ENCODE measurements around the gene UBE2D4. TPM values are rescaled to one million over a fixed set of nuclear protein-coding genes. Genes with fewer than 3 reads are reported as not detected.
A peak's percentile ranks its signal among the peaks of the same experiment; 100 is the strongest.
"Not testable (repeated sequence)": the region's sequence is repeated elsewhere in the genome, so short reads cannot be mapped to it uniquely, and the experiment has no call there.

Gene UBE2D4
- total RNA-seq, 1 donor from 2014 or later, result 11.4 TPM

- DNase-seq, result not testable (repeated sequence)
Measured at GRCh38 chr7:43968172-43969040, 42.2 kb downstream of the UBE2D4 start.

DNA sequence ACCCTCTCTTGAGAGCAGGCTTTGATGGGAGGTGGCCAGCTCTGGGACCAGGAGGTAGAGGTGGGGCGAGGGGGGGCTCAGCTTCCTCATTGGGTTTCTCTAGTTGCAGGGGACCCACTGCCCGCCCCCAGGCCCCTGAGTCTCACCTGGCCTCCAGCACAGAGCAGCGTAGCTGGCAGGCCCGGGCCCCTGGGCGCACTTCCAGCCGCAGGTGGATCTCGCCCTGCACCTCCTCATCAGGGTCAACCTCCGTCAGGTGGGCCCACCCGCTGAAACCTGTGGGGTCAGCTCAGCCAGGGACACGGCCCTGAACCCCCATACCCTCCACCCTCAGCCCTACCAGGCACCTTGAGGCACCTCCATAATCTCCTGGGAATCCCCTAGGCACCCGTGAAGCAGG is 43.4 kb downstream of the UBE2D4 start:
- DNase-seq, result not testable (repeated sequence)

- not testable (repeated sequence) for DNase-seq
Measured at GRCh38 chr7:43970698-43971097, 44.5 kb downstream of the UBE2D4 start.

DNA sequence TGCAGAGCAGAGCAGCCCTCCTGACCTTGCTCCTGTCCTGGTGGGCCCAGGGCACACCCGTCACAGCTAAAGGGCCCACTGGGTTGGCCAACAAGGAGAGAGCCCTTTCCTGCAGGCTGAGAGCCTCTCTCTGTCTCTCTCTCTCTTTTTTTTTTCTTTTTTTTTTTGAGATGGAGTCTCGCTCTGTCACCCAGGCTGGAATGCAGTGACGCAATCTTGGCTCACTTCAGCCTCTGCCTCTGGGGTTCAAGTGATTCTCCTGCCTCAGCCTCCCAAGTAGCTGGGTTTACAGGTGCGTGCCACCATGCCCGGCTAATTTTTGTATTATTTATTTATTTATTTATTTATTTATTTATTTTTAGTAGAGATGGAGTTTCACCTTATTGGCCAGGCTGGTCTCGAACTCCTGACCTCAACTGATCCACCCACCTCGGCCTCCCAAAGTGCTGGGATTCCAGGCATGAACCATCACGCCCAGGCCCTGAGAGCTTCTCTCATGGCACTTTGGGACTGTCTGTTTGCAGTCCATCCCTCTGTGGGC is 47.9 kb downstream of the UBE2D4 start:
- not testable (repeated sequence) for DNase-seq

DNA sequence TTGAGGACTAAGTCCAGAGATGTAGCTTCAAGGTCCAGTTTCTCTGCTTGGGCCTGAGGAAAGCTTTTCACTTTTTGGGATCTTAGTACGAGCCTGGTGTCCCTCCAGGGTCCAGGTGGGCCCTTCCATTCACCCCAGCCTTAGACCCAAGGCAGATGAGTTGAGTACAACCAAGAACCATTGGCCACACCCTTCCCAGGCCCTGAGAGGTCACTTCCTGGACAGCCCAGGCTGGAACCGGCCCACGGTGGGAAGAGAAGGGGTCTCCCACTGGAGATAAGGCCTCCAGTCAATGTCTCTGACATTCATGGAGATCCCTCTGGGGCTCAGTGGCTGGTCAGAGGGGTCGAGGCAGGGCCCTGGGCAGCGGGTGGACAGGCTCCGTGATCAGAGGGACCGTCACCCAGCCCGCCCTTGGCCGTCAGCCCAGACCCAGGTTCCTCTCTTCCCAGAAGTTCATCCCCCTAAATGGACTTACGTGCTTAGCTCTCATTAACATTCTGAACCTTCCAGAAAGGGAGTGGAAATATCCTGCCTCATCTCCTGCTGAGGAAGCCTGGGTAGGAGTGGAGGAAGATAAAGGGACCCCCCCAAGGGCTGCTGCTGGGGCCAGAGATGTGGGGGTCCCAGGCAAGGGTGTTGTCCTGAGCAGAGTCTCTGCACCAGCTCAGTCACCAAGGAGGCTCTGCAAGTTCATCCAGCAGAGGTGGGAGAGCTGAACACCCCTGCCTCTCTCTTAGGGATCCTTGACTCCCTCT is 48.7 kb downstream of the UBE2D4 start:
- not testable (repeated sequence) for DNase-seq

GRCh38 chr7:43977525-43977924 is 51.3 kb downstream of the UBE2D4 start:
- no peak for DNase-seq

DNA sequence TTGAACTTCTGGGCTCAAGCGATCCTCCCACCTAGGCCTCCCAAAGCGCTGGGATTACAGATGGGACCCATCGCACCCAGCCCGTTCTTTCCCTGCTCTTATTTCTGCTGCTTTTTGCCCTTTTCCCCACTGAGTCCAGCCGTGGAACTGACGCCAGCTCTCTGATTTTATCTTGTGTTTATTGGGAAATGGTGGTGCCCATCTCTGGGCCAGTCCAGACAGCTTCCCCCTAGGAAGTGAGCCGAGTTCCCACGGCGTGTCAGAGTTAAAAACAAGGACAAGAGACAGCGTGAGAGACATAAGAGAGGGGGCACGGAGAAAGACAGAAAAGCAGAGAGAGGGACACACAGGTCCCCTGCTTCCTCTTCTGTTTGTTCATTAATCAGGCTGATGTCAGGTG is 51.9 kb downstream of the UBE2D4 start:
- not testable (repeated sequence) for DNase-seq

GRCh38 chr7:43982848-43983247 is 56.6 kb downstream of the UBE2D4 start:
- DNase-seq, result not testable (repeated sequence)

DNA sequence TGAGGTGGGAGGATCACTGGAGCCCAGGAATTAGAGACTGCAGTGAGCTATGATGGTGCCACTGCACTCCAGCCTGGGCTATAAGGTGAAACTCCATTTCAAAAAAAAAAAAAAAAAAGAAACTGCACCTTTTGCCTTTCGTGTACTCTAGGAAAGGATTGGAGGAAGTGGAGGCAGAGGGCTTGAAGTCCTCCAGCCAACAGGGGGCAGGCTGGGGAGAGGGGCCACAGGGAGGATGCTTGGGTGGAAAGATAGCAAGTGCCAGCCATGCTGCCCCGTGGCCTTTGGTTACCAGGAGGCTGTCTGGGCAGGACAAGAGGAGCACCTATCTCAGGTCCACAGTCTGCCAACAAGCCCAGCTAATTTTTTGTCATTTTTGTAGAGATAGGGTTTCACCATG is 57.5 kb downstream of the UBE2D4 start:
- not testable (repeated sequence) for DNase-seq

- DNase-seq, result peak; percentile 25
Measured at GRCh38 chr7:43985904-43986864, 59.9 kb downstream of the UBE2D4 start.

GRCh38 chr7:43987476-43987875 is 61.2 kb downstream of the UBE2D4 start:
- DNase-seq, result not testable (repeated sequence)

- DNase-seq, result not testable (repeated sequence)
Measured at GRCh38 chr7:43990011-43990585, 63.9 kb downstream of the UBE2D4 start.

DNA sequence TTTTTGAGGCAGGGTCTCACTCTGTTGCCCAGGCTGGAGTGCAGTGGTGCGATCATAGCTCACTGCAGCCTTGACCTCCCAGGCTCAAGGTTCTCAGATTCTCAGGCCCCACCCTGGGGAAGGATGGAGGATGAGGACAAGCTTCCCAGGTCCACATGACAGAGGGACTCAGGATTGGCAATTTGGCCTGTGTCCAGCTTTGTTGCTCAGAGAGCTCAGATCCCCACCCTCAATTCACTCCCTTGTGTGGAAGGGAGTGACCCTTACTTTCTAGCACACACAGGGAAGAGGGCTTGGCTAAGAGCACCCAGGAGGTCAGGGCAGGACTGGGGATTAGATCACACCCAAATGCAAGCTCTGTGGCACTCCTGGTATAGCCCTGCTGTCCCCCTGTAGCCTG is 64.6 kb downstream of the UBE2D4 start:
- DNase-seq, result not testable (repeated sequence)

- not testable (repeated sequence) for DNase-seq
Measured at GRCh38 chr7:43992896-43993295, 66.7 kb downstream of the UBE2D4 start.

GRCh38 chr7:43994681-43995080 is 68.4 kb downstream of the UBE2D4 start:
- DNase-seq, result not testable (repeated sequence)

DNA sequence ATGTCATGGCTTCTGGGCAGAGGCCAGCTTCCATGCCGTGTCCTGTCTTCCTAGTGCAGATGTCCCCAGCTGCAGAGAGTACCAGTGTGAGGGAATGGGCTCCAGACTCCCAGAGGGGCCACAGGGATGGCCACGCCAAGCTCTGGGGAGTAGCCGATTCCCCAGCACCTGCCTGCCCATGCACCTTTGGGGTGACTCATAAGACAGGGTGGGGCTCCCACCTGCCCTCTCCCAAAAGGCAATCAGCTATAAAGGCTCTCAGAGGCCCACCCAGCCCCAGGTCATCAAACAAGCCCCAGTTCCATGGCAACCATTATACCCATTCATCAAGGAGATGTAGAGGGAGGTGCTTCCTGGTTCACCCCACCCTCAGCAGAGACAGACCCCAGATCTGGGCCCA is 71.3 kb downstream of the UBE2D4 start, which contains the start of gene SPDYE1:
TSS of gene SPDYE1 (plus strand) at position 366 of the 400 bp plus-strand sequence. CDS start 2,053 bp downstream, outside the sequence.
- not testable (repeated sequence) for DNase-seq

Other genes starting within 250 kb of the UBE2D4 start
- 40.4 TPM for gene COA1, start 196.9 kb upstream of the UBE2D4 start, total RNA-seq
- 21.7 TPM for gene BLVRA, start 167.8 kb upstream of the UBE2D4 start, total RNA-seq
- gene MRPS24, start 56.9 kb upstream of the UBE2D4 start, total RNA-seq, result 21.8 TPM
- gene URGCP, start 19.8 kb upstream of the UBE2D4 start, total RNA-seq, result 34.9 TPM
- gene SPDYE1, start 71.5 kb downstream of the UBE2D4 start, total RNA-seq, result not detected
- 52.3 TPM for gene DBNL, start 118.3 kb downstream of the UBE2D4 start, total RNA-seq
- gene PGAM2, start 139.1 kb downstream of the UBE2D4 start, total RNA-seq, result 5.9 TPM
- gene POLM, start 156.1 kb downstream of the UBE2D4 start, total RNA-seq, result 6.7 TPM
- gene AEBP1, start 177.9 kb downstream of the UBE2D4 start, total RNA-seq, result 3.4 TPM
- 49.9 TPM for gene POLD2, start 197.1 kb downstream of the UBE2D4 start, total RNA-seq
- gene MYL7, start 214.9 kb downstream of the UBE2D4 start, total RNA-seq, result not detected

Measured in occipital lobe (tissue), 2 donors.